ENCODE data around the gene VPS13D.

GRCh38 chr1:12220890-12221289 is 8.9 kb upstream of the VPS13D start:
- no peak for TF ChIP-seq CTCF (IDR thresholded peaks at IDR 0.05)
- no peak for TF ChIP-seq POLR2A (IDR thresholded peaks at IDR 0.05)

Measured in Peyer's patch (tissue), 4 donors.